HG03521 (cell line): ENCODE results near the gene PPCDC.
"Not testable (repeated sequence)": the region's sequence is repeated elsewhere in the genome, so short reads cannot be mapped to it uniquely, and the experiment has no call there.

Experiments
- ATAC-seq: cut with Tn5 transposase; IDR thresholded peaks from one replicate; pipeline ENCODE4 v1.9.1; 2021; ENCODE audit warnings: mild to moderate bottlenecking, moderate library complexity; ENCODE audit not compliant: unreplicated experiment

Gene PPCDC

DNA sequence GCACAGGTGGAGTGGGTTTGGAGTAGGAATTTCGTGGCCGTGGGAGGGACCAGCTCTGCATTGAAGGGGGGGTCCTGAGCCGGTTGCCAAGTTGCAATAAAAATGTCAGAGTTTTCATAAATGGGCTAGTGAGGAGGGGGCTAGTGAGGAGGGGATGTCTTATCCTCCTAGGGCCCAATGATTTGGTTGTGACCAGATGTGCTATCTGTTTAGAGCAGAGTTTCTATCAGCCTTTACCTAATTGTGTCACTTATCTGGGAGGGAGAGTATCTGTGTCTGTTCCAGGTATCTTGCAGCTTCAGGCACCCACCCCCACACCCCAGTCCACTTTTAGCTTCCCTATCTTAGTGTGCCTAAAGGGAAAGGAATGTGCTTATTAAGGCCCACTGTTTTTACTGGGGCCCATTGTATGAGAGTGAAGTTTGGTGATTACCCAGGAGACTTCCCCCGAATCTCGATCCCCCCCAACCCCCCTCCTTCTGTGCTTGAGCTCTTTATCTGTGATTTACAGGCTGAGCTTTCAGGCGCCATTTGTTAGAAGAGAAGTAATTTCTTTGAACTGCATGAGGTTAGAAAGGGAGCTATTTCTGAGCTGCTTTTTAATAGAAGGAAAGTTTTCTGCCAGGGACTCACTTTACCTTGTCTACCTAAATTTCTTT is 42.6 kb downstream of the PPCDC start:
- ATAC-seq = no peak

- ATAC-seq = no peak
Observed at GRCh38 chr15:75067123-75067830, 43.9 kb downstream of the PPCDC start.

GRCh38 chr15:75068748-75069147 is 45.4 kb downstream of the PPCDC start:
- ATAC-seq = no peak

DNA sequence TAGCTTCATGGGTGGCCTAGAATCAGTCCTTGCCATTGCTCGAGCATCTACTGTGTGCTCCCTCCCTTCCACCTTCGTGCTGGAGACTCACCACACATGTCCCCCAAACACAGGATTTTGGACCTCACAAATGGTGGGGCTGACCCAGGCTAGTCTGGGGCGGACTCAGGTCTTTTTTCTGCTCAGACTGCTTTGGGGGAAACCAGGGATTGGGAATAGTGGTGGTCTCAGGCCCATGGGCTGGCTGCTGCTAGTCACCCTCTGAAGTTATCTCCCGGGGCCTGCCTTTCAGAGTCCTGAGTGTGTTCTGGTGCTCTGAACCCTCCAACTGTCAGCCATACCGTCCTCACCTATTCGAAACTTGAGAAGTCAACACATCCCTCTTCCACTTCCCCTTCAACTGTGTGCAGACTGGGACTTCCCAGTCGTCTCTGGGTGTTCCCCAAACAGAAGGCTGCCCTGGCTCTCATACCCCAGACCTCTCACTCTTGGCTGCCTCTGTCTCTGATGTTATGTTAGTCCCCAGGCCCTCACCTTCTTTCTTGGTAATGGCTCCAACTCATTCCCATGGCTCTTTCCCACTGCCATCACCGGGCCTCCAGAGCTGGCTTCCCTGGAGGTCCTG is 46.0 kb downstream of the PPCDC start:
- peak; percentile 53 for ATAC-seq

DNA sequence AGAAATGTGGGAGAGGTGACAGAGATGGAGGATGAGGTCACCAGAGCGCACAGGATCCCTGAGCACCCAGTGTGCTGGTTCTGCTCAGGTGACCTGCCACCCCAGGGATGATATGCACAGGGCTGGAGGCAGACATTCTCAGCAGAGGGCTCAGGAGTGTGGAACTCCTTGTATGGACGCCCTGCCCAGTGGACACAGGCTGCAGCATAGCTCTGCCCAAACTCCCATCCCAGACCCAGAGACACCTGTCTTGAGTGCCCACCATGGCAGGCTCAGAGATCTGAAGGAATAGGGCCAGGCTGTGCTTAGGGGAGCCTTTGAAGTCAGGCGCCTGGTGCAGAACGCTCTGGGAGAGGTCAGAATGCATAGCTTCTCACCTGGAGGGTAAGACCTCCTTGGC is 47.3 kb downstream of the PPCDC start:
- no peak for ATAC-seq

GRCh38 chr15:75073197-75073596 is 49.8 kb downstream of the PPCDC start:
- ATAC-seq = no peak

GRCh38 chr15:75076277-75076676 is 52.9 kb downstream of the PPCDC start:
- ATAC-seq = no peak

- ATAC-seq = not testable (repeated sequence)
Observed at GRCh38 chr15:75077551-75077961, 54.2 kb downstream of the PPCDC start.

DNA sequence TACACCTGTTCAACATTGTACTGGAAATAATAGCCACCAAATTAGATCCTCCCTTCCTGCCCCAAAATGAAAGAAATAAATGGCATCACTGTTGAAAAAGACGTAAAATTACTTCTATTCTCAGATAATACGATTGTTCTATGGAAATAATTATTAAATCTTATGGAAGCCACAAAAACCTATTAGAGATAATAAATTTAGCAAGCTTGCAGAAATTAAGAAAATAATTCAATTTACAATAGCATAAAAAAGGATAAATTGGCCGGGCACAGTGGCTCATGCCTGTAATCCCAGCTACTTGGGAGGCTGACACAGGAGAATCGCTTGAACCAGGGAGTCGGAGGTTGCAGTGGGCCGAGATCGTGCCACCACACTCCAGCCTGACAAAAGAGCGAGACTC is 57.8 kb downstream of the PPCDC start:
- ATAC-seq = no peak

GRCh38 chr15:75082689-75083088 is 59.3 kb downstream of the PPCDC start:
- ATAC-seq = no peak

DNA sequence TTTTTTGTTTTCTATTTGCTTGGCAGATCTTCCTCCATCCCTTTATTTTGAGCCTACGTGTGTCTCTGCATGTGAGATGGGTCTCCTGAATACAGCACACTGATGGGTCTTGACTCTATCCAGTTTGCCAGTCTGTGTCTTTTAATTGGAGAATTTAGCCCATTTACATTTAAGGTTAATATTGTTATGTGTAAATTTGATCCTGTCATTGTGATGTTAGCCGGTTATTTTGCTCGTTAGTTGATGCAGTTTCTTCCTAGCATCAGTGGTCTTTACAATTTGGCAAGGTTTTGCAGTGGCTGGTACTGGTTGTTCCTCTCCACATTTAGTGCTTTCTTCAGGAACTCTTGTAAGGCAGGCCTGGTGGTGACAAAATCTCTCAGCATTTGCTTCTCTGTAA is 62.3 kb downstream of the PPCDC start:
- not testable (repeated sequence) for ATAC-seq

- ATAC-seq = no peak
Observed at GRCh38 chr15:75089456-75090387, 66.3 kb downstream of the PPCDC start.

GRCh38 chr15:75090388-75090734 is 67.0 kb downstream of the PPCDC start:
- no peak for ATAC-seq

- ATAC-seq = no peak
Observed at GRCh38 chr15:75091814-75092213, 68.4 kb downstream of the PPCDC start.

DNA sequence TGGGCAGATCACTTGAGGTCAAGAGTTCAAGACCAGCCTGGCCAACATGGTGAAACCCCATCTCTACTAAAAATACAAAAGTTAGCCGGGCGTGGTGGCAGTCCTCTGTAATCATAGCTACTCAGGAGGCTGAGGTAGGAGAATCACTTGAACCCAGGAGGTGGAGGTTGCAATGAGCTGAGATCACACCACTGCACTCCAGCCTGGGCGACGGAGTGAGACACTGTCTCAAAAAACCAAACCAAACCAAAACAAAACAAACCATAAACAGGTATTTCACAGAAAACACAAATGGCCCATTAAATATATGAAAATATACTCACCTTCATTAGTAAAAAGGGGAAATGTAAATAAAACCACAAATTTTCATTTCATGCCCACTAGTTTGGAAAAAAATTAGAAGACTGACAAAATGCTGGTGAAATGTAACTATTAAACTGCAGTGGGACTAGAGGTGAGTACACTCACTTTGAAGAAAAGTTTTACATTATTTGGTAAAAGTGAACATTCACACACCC is 71.6 kb downstream of the PPCDC start:
- ATAC-seq = not testable (repeated sequence)

- no peak for ATAC-seq
Observed at GRCh38 chr15:75095594-75095993, 72.2 kb downstream of the PPCDC start.

GRCh38 chr15:75097939-75098338 is 74.5 kb downstream of the PPCDC start:
- no peak for ATAC-seq

DNA sequence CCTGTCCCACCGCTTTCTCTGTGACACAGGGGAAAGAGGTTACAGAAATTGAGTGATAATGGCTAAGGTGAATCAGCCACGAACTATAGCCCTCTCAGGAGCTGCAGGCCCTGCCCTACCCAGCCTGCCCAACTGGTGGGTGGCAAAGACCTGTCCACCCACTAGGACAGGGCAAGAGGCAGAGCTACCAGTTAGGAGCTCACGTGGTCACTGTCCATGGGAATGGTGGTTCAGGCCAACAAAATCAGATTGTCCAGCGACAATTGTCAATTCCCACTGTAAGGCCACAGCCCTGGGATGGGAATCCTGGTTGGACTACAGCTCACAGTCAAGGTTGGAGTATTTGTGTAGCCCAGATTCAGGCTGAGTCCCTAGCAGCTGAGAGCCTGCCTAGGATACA is 75.0 kb downstream of the PPCDC start:
- ATAC-seq = no peak
